Measurements from ENCODE around the gene WIPF3.

The WIPF3 gene

DNA sequence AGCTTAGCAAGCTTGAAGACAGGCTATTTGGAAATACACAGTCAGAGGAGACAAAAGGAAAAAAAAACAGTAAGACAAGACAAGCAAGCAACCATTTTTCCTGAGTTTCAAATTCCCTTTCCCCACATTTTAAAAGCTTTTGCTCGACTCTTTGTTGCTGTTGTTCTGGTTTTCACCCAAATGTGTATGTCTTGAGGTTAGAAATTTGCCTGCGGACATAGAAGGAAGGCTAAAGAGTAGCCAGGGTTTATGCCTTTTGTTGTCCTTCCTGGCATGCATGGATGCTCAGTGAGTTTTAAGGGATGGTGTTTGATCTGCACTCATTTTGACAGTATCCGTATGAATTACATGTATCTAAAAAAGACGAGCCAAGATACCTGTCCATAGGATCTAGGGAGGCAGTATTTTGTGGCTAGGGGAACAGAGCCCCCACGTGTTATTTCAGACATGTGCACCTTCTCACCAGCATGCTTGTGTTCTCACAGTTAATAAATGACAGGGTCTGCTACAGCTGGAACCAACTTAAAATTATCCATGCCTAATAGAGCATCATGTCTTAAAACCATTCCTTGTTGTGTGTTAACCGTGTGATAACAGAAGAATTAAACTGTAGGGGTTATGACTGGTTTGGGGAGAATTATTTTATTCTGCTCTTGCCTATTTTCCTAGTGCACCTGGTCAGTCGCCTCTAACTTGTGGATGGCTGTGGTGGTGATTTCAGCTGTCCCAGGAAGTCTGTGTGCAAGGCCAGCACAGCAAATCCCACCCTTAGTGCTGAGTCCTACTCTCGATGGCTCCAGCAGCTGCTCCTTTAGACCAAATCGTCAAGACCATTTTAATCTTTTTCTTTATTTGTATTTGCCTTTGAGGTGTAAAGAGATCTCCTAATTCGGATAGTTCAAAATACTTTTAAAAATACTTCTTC lies 9.1 kb downstream of the WIPF3 start:
- TF ChIP-seq, protein P1, sequence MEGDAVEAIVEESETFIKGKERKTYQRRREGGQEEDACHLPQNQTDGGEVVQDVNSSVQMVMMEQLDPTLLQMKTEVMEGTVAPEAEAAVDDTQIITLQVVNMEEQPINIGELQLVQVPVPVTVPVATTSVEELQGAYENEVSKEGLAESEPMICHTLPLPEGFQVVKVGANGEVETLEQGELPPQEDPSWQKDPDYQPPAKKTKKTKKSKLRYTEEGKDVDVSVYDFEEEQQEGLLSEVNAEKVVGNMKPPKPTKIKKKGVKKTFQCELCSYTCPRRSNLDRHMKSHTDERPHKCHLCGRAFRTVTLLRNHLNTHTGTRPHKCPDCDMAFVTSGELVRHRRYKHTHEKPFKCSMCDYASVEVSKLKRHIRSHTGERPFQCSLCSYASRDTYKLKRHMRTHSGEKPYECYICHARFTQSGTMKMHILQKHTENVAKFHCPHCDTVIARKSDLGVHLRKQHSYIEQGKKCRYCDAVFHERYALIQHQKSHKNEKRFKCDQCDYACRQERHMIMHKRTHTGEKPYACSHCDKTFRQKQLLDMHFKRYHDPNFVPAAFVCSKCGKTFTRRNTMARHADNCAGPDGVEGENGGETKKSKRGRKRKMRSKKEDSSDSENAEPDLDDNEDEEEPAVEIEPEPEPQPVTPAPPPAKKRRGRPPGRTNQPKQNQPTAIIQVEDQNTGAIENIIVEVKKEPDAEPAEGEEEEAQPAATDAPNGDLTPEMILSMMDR (IDR thresholded peaks at IDR 0.05; ENCODE audit: insufficient read depth, low read depth, low read length, missing control alignments) = no peak
- H3K4me3 ChIP-seq (ENCODE audit: low read length) = no peak overlapping the region
- no peak for DNase-seq (ENCODE audit: low read depth)

DNA sequence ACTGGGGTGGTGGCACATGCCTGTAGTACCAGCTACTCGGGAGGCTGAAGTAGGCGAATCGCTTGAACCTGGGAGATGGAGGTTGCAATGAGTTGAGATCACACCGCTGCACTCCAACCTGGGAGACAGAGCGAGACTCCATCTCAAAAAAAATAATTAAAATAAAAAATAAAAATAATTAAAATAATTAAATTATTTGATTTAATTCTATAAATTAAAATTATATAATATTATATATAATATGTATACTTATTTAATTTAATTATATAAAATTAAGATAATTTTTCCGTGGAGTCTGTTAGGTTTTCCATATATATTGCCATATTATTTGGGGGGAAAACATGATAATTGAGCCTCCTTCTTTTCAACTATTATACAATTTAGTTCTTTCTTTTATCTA lies 12.0 kb downstream of the WIPF3 start:
- DNase-seq (ENCODE audit: low read depth) = no peak
- TF ChIP-seq, protein P1 (IDR thresholded peaks at IDR 0.05; ENCODE audit: insufficient read depth, low read depth, low read length, missing control alignments) = no peak
- H3K4me3 ChIP-seq (ENCODE audit: low read length) = no peak overlapping the region

DNA sequence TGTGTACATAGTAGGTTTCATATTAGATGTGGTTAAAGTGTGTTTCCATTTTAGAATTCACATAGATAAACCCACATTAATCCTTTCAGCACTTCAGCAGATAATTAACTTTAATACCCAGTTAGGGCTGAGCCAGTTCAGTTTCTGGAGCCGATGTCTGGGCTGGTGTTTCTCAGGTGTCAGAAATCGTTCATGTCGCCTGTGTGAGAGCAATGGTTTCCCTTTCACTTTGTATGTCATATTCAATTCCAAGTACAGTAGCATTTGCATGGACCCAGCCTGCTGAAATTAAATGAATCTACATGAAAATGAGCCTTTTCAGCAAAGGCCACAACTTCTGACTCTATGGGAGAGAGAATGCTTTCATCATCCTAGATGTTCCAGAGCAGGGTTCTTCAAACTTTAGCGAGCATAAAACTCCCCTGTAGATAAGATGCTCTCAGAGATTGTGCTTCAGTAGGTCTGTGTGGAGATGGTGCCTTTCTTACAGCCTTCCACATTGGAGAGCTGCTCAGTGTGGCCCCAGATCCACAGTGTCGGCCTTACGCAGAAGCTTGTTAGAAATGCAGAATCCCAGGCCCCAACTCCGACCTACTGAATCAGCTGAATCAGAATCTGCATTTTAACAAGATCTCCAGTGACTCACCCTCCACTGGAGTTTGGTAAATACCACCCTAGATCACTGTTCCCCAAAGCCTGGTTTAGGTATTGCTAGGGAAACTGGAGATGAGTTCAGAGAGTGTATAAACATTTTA lies 19.6 kb downstream of the WIPF3 start:
- TF ChIP-seq, protein P1 (IDR thresholded peaks at IDR 0.05; ENCODE audit: insufficient read depth, low read depth, low read length, missing control alignments) = no peak
- no peak for DNase-seq (ENCODE audit: low read depth)
- no peak overlapping the region for H3K4me3 ChIP-seq (ENCODE audit: low read length)

DNA sequence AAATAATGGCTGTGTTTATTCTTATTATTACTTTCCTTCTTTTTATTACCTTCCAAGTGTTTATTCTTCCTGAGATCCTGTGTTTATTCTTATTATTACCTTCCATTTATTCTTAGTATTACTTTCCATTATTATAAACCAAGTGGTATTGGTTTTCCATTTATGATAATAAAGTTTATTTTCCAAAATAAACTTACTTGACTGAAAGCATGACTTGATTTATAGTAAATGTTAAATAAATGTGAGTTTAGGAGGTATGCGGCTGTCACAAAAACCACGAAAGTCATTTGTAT lies 20.2 kb downstream of the WIPF3 start:
- no peak overlapping the region for H3K4me3 ChIP-seq (ENCODE audit: low read length)
- TF ChIP-seq, protein P1 (IDR thresholded peaks at IDR 0.05; ENCODE audit: insufficient read depth, low read depth, low read length, missing control alignments) = no peak
- no peak for DNase-seq (ENCODE audit: low read depth)

DNA sequence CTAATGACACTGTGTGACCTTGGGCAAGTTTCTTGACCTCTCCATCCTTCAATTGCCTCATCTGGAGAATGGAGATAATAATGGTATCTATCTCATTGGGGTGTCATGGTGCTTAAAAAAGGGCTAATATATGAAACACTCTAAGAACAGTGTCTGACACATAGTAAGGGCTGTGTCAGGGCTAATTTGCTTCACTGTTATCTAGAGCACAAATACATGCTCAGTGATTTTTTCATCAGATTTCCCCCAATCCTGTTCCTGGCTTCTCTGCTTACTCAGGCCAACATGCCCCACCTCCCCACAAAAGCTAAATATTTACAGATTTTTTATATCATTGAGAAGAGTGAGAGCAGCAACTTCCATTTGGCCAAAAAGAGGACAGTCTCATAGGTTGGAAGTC lies 20.6 kb downstream of the WIPF3 start:
- no peak for DNase-seq (ENCODE audit: low read depth)
- no peak overlapping the region for H3K4me3 ChIP-seq (ENCODE audit: low read length)
- TF ChIP-seq, protein P1 (IDR thresholded peaks at IDR 0.05; ENCODE audit: insufficient read depth, low read depth, low read length, missing control alignments) = no peak

DNA sequence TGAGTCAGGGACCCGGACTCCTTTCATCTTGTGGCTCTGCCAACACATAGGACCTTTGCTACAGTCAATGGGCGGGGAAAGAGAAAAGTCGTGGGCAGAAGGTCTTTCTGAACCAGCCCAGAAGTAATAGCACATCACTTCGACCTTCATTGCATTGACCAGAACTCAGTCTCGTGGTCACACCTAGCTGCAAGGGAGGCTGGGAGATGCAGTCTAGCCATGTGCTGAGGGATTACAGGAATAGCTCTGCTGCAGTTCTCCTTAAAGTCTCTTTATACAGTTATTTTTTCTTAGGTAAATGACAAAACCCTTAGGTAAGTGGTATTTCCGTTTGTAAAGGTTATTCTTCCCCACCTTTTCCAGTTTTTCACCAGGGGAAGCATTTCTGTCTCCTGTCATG lies 25.4 kb downstream of the WIPF3 start:
- no peak overlapping the region for H3K4me3 ChIP-seq (ENCODE audit: low read length)
- TF ChIP-seq, protein P1 (IDR thresholded peaks at IDR 0.05; ENCODE audit: insufficient read depth, low read depth, low read length, missing control alignments) = no peak
- DNase-seq (ENCODE audit: low read depth) = no peak
